ENCODE measurements around the gene RLN2. TPM values are rescaled to one million over a fixed set of nuclear protein-coding genes. Genes with fewer than 3 reads are reported as not detected.

Gene RLN2
- total RNA-seq, 1 experiment from 2014 or later, result 3.7 TPM

DNA sequence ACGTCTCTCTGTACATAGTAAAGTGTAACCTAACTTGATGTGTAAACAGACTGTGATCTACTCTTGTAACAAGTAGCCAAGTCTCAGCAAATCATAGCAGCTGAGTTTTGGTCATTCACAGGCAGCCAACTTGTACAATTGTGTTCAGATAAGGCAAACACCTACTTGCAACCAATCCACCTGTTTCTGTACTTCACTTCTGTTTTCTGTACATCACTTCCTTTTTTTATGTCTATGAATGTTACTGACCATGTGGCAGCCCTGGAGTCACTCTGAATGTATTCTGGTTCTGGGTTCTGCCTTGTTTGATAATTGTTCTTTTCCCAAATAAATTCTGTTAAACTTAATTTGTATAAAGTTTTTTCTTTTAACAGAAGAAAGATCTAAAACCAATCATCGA is 26.0 kb downstream of the RLN2 start:
- Histone ChIP-seq H3K18ac (ENCODE audit: insufficient read length, low read depth, low read length) (no peak overlapping the region), H3K23me2 (ENCODE audit: insufficient read length, low read depth, low read length, poor library complexity, severe bottlenecking) (no peaks in the 10 kb centered on the region), H3T11ph (ENCODE audit: low read length) (no peak overlapping the region), H4K5ac (ENCODE audit: insufficient read length, low read depth, low read length) (no peak overlapping the region), H3K79me2 (ENCODE audit: insufficient read depth, low read length) (no peaks in the 10 kb centered on the region), H4K20me1 (ENCODE audit: control insufficient read depth, insufficient read depth, insufficient read length) (no peaks in the 10 kb centered on the region), H3K27me3 (ENCODE audit: insufficient read depth, low read length) (no peaks in the 10 kb centered on the region), H3K56ac (ENCODE audit: insufficient read length, low read depth, low read length) (no peak overlapping the region), H3K14ac (ENCODE audit: insufficient read depth, low read length) (no peak overlapping the region), H4K91ac (ENCODE audit: insufficient read length, low read depth, low read length) (no peak overlapping the region), H3K4ac (ENCODE audit: low read depth, low read length) (no peak overlapping the region), H3K4me2 (ENCODE audit: insufficient read depth, insufficient read length, low read length) (no peak overlapping the region), H2BK5ac (ENCODE audit: insufficient read length, low read length) (no peak overlapping the region), H3K23ac (ENCODE audit: insufficient read length, low read depth, low read length) (no peak overlapping the region), H2BK120ac (ENCODE audit: low read depth, low read length, poor library complexity, severe bottlenecking) (no peak overlapping the region), H3K9me3 (ENCODE audit: control insufficient read depth, low read depth, low read length) (no peaks in the 10 kb centered on the region), H2AK5ac (ENCODE audit: insufficient read length, low read length) (no peak overlapping the region), H4K8ac (replicated peaks; ENCODE audit: insufficient read length, low read depth, low read length) (no peak overlapping the region), H3K9ac (ENCODE audit: extremely low read depth, insufficient read length, low read length) (no peak overlapping the region), H2AFZ (ENCODE audit: low read length) (no peak overlapping the region), H2BK15ac (ENCODE audit: low read depth, low read length) (no peak overlapping the region), H3K4me1 (ENCODE audit: insufficient read depth, low read length) (no peaks in the 10 kb centered on the region), H3K79me1 (ENCODE audit: insufficient read depth, low read depth, low read length, poor library complexity, severe bottlenecking) (no peaks in the 10 kb centered on the region), H2BK12ac (ENCODE audit: insufficient read length, low read depth, low read length) (no peak overlapping the region), H3K27ac (ENCODE audit: insufficient read length, low read depth, low read length) (no peak overlapping the region), H2BK20ac (ENCODE audit: low read depth, low read length, poor library complexity, severe bottlenecking) (no peak overlapping the region)
- Mint-ChIP-seq H3K27ac (no peak overlapping the region), H3K9me3 (peaks cover 0 to 2% of the 10 kb centered on the region in 2 experiments; a peak in 2 of 5 replicates), H3K36me3 (ENCODE audit: insufficient read depth in 1 of 3, low read depth in 3 of 3) (no peaks in the 10 kb centered on the region; a peak in 1 of 7 replicates), H3K27me3 (ENCODE audit: low read depth) (no peaks in the 10 kb centered on the region; the same call in 1 of the 2 replicates), H3K4me3 (no peak overlapping the region), H3K4me1 (no peaks in the 10 kb centered on the region)
- WGBS (ENCODE audit: extremely low coverage, insufficient read length, low lambda C conversion rate), result no CpG with 5 or more reads among the region's 2 CpGs
- DNase-seq, result no peak
- no peak for TF ChIP-seq CTCF (conservative IDR thresholded peaks at IDR 0.05)
